ENCODE data around the gene MRPL17. TPM values are rescaled to one million over a fixed set of nuclear protein-coding genes. Genes with fewer than 3 reads are reported as not detected.

MRPL17 gene
- total and polyA plus RNA-seq, 2 donors: 42.2 to 43.8 TPM

GRCh38 chr11:6634534-6634933 is 48.6 kb downstream of the MRPL17 start:
- H3K27me3 ChIP-seq (ENCODE audit: control insufficient read depth in 2 of 2, insufficient read depth in 1 of 2, low read length in 1 of 2): no peaks in the 10 kb centered on the region
- H3K36me3 ChIP-seq (ENCODE audit: control insufficient read depth in 2 of 2, insufficient read depth in 2 of 2, low read length in 1 of 2): peaks cover 7 to 16% of the 10 kb centered on the region in 2 donors
- H3K9me3 ChIP-seq (ENCODE audit: control insufficient read depth in 2 of 2, insufficient read depth in 1 of 2, low read length in 1 of 2): no peaks in the 10 kb centered on the region
- WGBS: 89% methylated on average over 1 of the region's 1 CpG
- no peak for DNase-seq (ENCODE audit: low read depth in 6 of 9, low spot score in 9 of 9)
- H3K4me3 ChIP-seq (ENCODE audit: low read length in 2 of 2): no peak overlapping the region
- no peaks in the 10 kb centered on the region for H3K4me1 ChIP-seq (ENCODE audit: control insufficient read depth in 2 of 2, insufficient read depth in 2 of 2, low read length in 2 of 2)
- H3K27ac ChIP-seq (ENCODE audit: low read depth in 1 of 2, low read length in 1 of 2): no peak overlapping the region

GRCh38 chr11:6633422-6634408 is 49.4 kb downstream of the MRPL17 start:
- 96% methylated on average over 16 of the region's 16 CpGs for WGBS
- Histone ChIP-seq H3K36me3 (ENCODE audit: control insufficient read depth in 2 of 2, insufficient read depth in 2 of 2, low read length in 1 of 2) (peaks cover 13 to 15% of the 10 kb centered on the region in 2 donors), H3K27ac (ENCODE audit: low read depth in 1 of 2, low read length in 1 of 2) (no peak overlapping the region), H3K4me3 (ENCODE audit: low read length in 2 of 2) (no peak overlapping the region), H3K9me3 (ENCODE audit: control insufficient read depth in 2 of 2, insufficient read depth in 1 of 2, low read length in 1 of 2) (no peaks in the 10 kb centered on the region), H3K27me3 (ENCODE audit: control insufficient read depth in 2 of 2, insufficient read depth in 1 of 2, low read length in 1 of 2) (no peaks in the 10 kb centered on the region), H3K4me1 (ENCODE audit: control insufficient read depth in 2 of 2, insufficient read depth in 2 of 2, low read length in 2 of 2) (no peaks in the 10 kb centered on the region)
- no peak for DNase-seq (ENCODE audit: low read depth in 6 of 9, low spot score in 9 of 9)

- Histone ChIP-seq H3K36me3 (ENCODE audit: control insufficient read depth in 2 of 2, insufficient read depth in 2 of 2, low read length in 1 of 2) (peaks cover 13 to 16% of the 10 kb centered on the region in 2 donors), H3K27me3 (ENCODE audit: control insufficient read depth in 2 of 2, insufficient read depth in 1 of 2, low read length in 1 of 2) (no peaks in the 10 kb centered on the region), H3K27ac (ENCODE audit: low read depth in 1 of 2, low read length in 1 of 2) (no peak overlapping the region), H3K9me3 (ENCODE audit: control insufficient read depth in 2 of 2, insufficient read depth in 1 of 2, low read length in 1 of 2) (no peaks in the 10 kb centered on the region), H3K4me1 (ENCODE audit: control insufficient read depth in 2 of 2, insufficient read depth in 2 of 2, low read length in 2 of 2) (peaks cover 2 to 3% of the 10 kb centered on the region in 2 donors), H3K4me3 (ENCODE audit: low read length in 2 of 2) (no peak overlapping the region)
- 95% methylated on average over 29 of the region's 29 CpGs for WGBS
- no peak for DNase-seq (ENCODE audit: low read depth in 6 of 9, low spot score in 9 of 9)
Observed at GRCh38 chr11:6632116-6633073, 50.7 kb downstream of the MRPL17 start.

GRCh38 chr11:6631361-6631890 is 51.7 kb downstream of the MRPL17 start:
- 89% methylated on average over 11 of the region's 11 CpGs for WGBS
- Histone ChIP-seq H3K36me3 (ENCODE audit: control insufficient read depth in 2 of 2, insufficient read depth in 2 of 2, low read length in 1 of 2) (peaks cover 13 to 25% of the 10 kb centered on the region in 2 donors), H3K4me1 (ENCODE audit: control insufficient read depth in 2 of 2, insufficient read depth in 2 of 2, low read length in 2 of 2) (peaks cover 5 to 7% of the 10 kb centered on the region in 2 donors), H3K9me3 (ENCODE audit: control insufficient read depth in 2 of 2, insufficient read depth in 1 of 2, low read length in 1 of 2) (no peaks in the 10 kb centered on the region), H3K27me3 (ENCODE audit: control insufficient read depth in 2 of 2, insufficient read depth in 1 of 2, low read length in 1 of 2) (no peaks in the 10 kb centered on the region), H3K4me3 (ENCODE audit: low read length in 2 of 2) (no peak overlapping the region), H3K27ac (ENCODE audit: low read depth in 1 of 2, low read length in 1 of 2) (no peak overlapping the region)
- no peak for DNase-seq (ENCODE audit: low read depth in 6 of 9, low spot score in 9 of 9)

- H3K27ac ChIP-seq (ENCODE audit: low read depth in 1 of 2, low read length in 1 of 2): no peak overlapping the region
- H3K9me3 ChIP-seq (ENCODE audit: control insufficient read depth in 2 of 2, insufficient read depth in 1 of 2, low read length in 1 of 2): no peaks in the 10 kb centered on the region
- H3K36me3 ChIP-seq (ENCODE audit: control insufficient read depth in 2 of 2, insufficient read depth in 2 of 2, low read length in 1 of 2): peaks cover 13 to 25% of the 10 kb centered on the region in 2 donors
- 91% methylated on average over 28 of the region's 28 CpGs for WGBS
- no peak overlapping the region for H3K4me3 ChIP-seq (ENCODE audit: low read length in 2 of 2)
- H3K27me3 ChIP-seq (ENCODE audit: control insufficient read depth in 2 of 2, insufficient read depth in 1 of 2, low read length in 1 of 2): no peaks in the 10 kb centered on the region
- DNase-seq (ENCODE audit: low read depth in 6 of 9, low spot score in 9 of 9): no peak
- peaks cover 5 to 7% of the 10 kb centered on the region in 2 donors for H3K4me1 ChIP-seq (ENCODE audit: control insufficient read depth in 2 of 2, insufficient read depth in 2 of 2, low read length in 2 of 2)
Observed at GRCh38 chr11:6630632-6631291, 52.4 kb downstream of the MRPL17 start.

Other genes starting within 250 kb of the MRPL17 start
- gene HPX, start 242.4 kb downstream of the MRPL17 start, total RNA-seq: 0.38 TPM
- gene HPX, start 242.4 kb downstream of the MRPL17 start, polyA plus RNA-seq: 1.9 TPM
- gene TRIM3, start 209.4 kb downstream of the MRPL17 start, total RNA-seq: 2.8 TPM
- 8.3 TPM for gene TRIM3, start 209.4 kb downstream of the MRPL17 start, polyA plus RNA-seq
- 27.4 TPM for gene ARFIP2, start 202.0 kb downstream of the MRPL17 start, total RNA-seq
- gene ARFIP2, start 202.0 kb downstream of the MRPL17 start, polyA plus RNA-seq: 40.7 TPM
- 18.7 TPM for gene TIMM10B, start 201.8 kb downstream of the MRPL17 start, total RNA-seq
- 18.5 TPM for gene TIMM10B, start 201.8 kb downstream of the MRPL17 start, polyA plus RNA-seq
- gene DNHD1, start 186.1 kb downstream of the MRPL17 start, total RNA-seq: 3.4 TPM
- 21.6 TPM for gene DNHD1, start 186.1 kb downstream of the MRPL17 start, polyA plus RNA-seq
- gene RRP8, start 79.7 kb downstream of the MRPL17 start, total RNA-seq: 22.0 TPM
- 32.2 TPM for gene RRP8, start 79.7 kb downstream of the MRPL17 start, polyA plus RNA-seq
- 68.6 TPM for gene ILK, start 79.6 kb downstream of the MRPL17 start, total RNA-seq
- 74.6 TPM for gene ILK, start 79.6 kb downstream of the MRPL17 start, polyA plus RNA-seq
- gene TAF10, start 71.1 kb downstream of the MRPL17 start, total RNA-seq: 160 TPM
- 119 TPM for gene TAF10, start 71.1 kb downstream of the MRPL17 start, polyA plus RNA-seq
- gene TPP1, start 63.9 kb downstream of the MRPL17 start, total RNA-seq: 14.5 TPM
- 59.4 TPM for gene TPP1, start 63.9 kb downstream of the MRPL17 start, polyA plus RNA-seq
- gene DCHS1, start 27.5 kb downstream of the MRPL17 start, total RNA-seq: 3.2 TPM
- gene DCHS1, start 27.5 kb downstream of the MRPL17 start, polyA plus RNA-seq: 6.5 TPM
- 0.05 TPM for gene OR2AG2, start 88.6 kb upstream of the MRPL17 start, total RNA-seq
- gene OR2AG2, start 88.6 kb upstream of the MRPL17 start, polyA plus RNA-seq: 0.05 TPM
- not detected for gene OR2AG1, start 99.7 kb upstream of the MRPL17 start, total RNA-seq
- 0.02 TPM for gene OR2AG1, start 99.7 kb upstream of the MRPL17 start, polyA plus RNA-seq
- 0.05 TPM for gene OR6A2, start 116.3 kb upstream of the MRPL17 start, total RNA-seq
- gene OR6A2, start 116.3 kb upstream of the MRPL17 start, polyA plus RNA-seq: 0.05 TPM
- not detected for gene OR10A5, start 162.3 kb upstream of the MRPL17 start, total RNA-seq
- gene OR10A5, start 162.3 kb upstream of the MRPL17 start, polyA plus RNA-seq: not detected
- gene OR10A2, start 179.7 kb upstream of the MRPL17 start, total RNA-seq: not detected
- gene OR10A2, start 179.7 kb upstream of the MRPL17 start, polyA plus RNA-seq: not detected
- not detected for gene OR10A4, start 193.3 kb upstream of the MRPL17 start, total RNA-seq
- gene OR10A4, start 193.3 kb upstream of the MRPL17 start, polyA plus RNA-seq: not detected
- gene OR2D2, start 209.2 kb upstream of the MRPL17 start, total RNA-seq: 0.14 TPM
- gene OR2D2, start 209.2 kb upstream of the MRPL17 start, polyA plus RNA-seq: not detected
- gene OR2D3, start 237.7 kb upstream of the MRPL17 start, total RNA-seq: not detected
- not detected for gene OR2D3, start 237.7 kb upstream of the MRPL17 start, polyA plus RNA-seq
- 5.9 TPM for gene ZNF215, start 243.1 kb upstream of the MRPL17 start, total RNA-seq
- 2.2 TPM for gene ZNF215, start 243.1 kb upstream of the MRPL17 start, polyA plus RNA-seq

Data from thymus (tissue), 11 donors.